Measurements from ENCODE around the gene COBL.

COBL gene

DNA sequence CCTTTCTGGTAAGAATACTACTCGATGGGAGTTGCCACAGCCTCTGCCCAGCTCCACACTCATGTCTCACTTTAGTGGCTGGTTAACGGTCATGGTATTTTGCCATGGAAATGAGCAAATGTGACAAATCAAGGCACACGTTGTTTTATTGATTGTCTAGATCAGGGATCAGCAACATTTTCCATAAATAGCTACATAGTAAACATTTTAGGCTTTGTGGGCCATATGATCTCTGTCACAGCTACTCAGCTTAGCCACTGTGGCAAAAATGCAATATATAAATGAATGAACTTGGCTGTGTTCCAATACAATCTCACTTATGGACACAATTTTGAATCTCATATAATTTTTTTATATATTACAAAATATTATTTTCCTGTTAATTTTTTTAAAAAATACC is 76.9 kb downstream of the COBL start:
- no peak for TF ChIP-seq EGR1 (IDR thresholded peaks at IDR 0.05)
- TF ChIP-seq NFIC (IDR thresholded peaks at IDR 0.05): no peak
- no peak for TF ChIP-seq YY1 (IDR thresholded peaks at IDR 0.05; ENCODE audit: low read depth)
- TF ChIP-seq CEBPB (IDR thresholded peaks at IDR 0.05): no peak
- TF ChIP-seq USF1 (IDR thresholded peaks at IDR 0.05): no peak
- TF ChIP-seq TCF12 (IDR thresholded peaks at IDR 0.05; ENCODE audit: low read depth): no peak
- TF ChIP-seq MAX (IDR thresholded peaks at IDR 0.05): no peak
- no peak for TF ChIP-seq ZBTB7A (IDR thresholded peaks at IDR 0.05; ENCODE audit: low read depth)
- TF ChIP-seq, protein P1, sequence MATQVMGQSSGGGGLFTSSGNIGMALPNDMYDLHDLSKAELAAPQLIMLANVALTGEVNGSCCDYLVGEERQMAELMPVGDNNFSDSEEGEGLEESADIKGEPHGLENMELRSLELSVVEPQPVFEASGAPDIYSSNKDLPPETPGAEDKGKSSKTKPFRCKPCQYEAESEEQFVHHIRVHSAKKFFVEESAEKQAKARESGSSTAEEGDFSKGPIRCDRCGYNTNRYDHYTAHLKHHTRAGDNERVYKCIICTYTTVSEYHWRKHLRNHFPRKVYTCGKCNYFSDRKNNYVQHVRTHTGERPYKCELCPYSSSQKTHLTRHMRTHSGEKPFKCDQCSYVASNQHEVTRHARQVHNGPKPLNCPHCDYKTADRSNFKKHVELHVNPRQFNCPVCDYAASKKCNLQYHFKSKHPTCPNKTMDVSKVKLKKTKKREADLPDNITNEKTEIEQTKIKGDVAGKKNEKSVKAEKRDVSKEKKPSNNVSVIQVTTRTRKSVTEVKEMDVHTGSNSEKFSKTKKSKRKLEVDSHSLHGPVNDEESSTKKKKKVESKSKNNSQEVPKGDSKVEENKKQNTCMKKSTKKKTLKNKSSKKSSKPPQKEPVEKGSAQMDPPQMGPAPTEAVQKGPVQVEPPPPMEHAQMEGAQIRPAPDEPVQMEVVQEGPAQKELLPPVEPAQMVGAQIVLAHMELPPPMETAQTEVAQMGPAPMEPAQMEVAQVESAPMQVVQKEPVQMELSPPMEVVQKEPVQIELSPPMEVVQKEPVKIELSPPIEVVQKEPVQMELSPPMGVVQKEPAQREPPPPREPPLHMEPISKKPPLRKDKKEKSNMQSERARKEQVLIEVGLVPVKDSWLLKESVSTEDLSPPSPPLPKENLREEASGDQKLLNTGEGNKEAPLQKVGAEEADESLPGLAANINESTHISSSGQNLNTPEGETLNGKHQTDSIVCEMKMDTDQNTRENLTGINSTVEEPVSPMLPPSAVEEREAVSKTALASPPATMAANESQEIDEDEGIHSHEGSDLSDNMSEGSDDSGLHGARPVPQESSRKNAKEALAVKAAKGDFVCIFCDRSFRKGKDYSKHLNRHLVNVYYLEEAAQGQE (IDR thresholded peaks at IDR 0.05; ENCODE audit: low read depth): no peak
- no peak for TF ChIP-seq TAF1 (IDR thresholded peaks at IDR 0.05; ENCODE audit: low read depth)
- no peak for TF ChIP-seq RAD21 (IDR thresholded peaks at IDR 0.05; ENCODE audit: low read depth)

DNA sequence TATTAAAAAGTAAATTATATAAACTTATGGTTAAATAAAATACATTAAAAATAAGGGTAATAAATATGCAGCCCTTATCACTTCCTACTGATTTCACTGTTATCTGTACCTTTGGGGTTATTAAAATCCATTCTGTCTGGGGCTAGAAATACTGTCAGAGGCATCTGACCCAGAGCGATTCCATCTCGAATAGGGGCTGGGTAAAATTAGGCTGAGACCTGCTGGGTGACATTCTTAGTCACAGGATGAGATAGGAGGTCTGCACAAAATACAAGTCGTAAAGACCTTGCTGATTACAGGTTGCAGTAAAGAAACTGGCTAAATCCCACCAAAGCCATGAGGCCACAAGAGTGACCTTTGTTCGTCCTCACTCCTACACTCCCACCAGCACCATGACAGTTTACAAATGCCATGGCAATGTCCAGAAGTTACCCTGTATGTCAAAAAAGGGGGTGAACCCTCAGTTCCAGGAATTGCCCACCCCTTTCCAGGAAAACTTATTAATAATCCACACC is 77.6 kb downstream of the COBL start:
- TF ChIP-seq YY1 (IDR thresholded peaks at IDR 0.05; ENCODE audit: low read depth) (no peak), RAD21 (IDR thresholded peaks at IDR 0.05; ENCODE audit: low read depth) (no peak), TEAD4 (IDR thresholded peaks at IDR 0.05) (no peak), CREB1 (IDR thresholded peaks at IDR 0.05; ENCODE audit: low read depth) (no peak), USF1 (IDR thresholded peaks at IDR 0.05) (no peak), FOXM1 (IDR thresholded peaks at IDR 0.05; ENCODE audit: borderline replicate concordance, low read depth) (no peak), TCF12 (IDR thresholded peaks at IDR 0.05; ENCODE audit: low read depth) (no peak), ZBTB7A (IDR thresholded peaks at IDR 0.05; ENCODE audit: low read depth) (no peak)

DNA sequence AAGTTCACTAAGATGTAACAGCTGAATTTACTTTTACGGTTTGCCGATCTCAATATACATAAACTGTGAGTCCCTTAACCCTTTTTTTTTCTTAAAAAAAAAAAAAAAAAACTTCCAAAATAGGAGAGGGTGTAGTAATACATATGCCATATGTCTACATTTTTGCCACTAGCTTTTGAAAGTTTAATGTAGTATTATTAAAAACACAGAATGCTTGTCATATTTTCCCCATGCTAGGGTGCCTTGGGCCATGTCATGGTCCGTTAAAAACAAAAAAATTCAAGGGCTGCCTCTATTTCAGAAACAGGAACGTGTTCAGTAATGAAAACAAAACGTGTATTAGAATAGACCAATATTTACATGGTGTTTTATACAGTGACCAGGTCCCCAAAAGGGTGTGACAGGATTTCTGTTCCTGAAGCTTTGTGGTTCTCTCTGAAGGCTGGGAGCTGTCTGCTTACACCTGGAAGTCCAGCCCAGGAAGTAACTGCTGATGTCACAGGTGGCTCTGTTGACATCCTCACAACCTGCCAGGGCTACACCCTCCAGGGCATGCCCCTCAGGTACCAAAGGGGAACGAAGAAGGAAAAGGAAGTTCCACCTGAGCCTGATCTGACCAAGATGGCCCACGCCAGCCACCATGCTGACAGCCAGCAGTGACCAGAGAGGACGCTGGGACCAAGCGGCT is 79.0 kb downstream of the COBL start:
- no peak for TF ChIP-seq EGR1 (IDR thresholded peaks at IDR 0.05)
- TF ChIP-seq, protein P1 (IDR thresholded peaks at IDR 0.05; ENCODE audit: low read depth): no peak
- no peak for TF ChIP-seq MAX (IDR thresholded peaks at IDR 0.05)
- no peak for TF ChIP-seq CREB1 (IDR thresholded peaks at IDR 0.05; ENCODE audit: low read depth)
- TF ChIP-seq TEAD4 (IDR thresholded peaks at IDR 0.05): no peak
- TF ChIP-seq TCF12 (IDR thresholded peaks at IDR 0.05; ENCODE audit: low read depth): no peak
- TF ChIP-seq TAF1 (IDR thresholded peaks at IDR 0.05; ENCODE audit: low read depth): no peak
- TF ChIP-seq FOXM1 (IDR thresholded peaks at IDR 0.05; ENCODE audit: borderline replicate concordance, low read depth): no peak
- no peak for TF ChIP-seq CEBPB (IDR thresholded peaks at IDR 0.05)
- no peak for TF ChIP-seq USF1 (IDR thresholded peaks at IDR 0.05)
- no peak for TF ChIP-seq EP300 (IDR thresholded peaks at IDR 0.05; ENCODE audit: borderline replicate concordance)
- no peak for TF ChIP-seq NFIC (IDR thresholded peaks at IDR 0.05)
- TF ChIP-seq YY1 (IDR thresholded peaks at IDR 0.05; ENCODE audit: low read depth): no peak
- no peak for TF ChIP-seq ZBTB7A (IDR thresholded peaks at IDR 0.05; ENCODE audit: low read depth)
- TF ChIP-seq RAD21 (IDR thresholded peaks at IDR 0.05; ENCODE audit: low read depth): no peak

DNA sequence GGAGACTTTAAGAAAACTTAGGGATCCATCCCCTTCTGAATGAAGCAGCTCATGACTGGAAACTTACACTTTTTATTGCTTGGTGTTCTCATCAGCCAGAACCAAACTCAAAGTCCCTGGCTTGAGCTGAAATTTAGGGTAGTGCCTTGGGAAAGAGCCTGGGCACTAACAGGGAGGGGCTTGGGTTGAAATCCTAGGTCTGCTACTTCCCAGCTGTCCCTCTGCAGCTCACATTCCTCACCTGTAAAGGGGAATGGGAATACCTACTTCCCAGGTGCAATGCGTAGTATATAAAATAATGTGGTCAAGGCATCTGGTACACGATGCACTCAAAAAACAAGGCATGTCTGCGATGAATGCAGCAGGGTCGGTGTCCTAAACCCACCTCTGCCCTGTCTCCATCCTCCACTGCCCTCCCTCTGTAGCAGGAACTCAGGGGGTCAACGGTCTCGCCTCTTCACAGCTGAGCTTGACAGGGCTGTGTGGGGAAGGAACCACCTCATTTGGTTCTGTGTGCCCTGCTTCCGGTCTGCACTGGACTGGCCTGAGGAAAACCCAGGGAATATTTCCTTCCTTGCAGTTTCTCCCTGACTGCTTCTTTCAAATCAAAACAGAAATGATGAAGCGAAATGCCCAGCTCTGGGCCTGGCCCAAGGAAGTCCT is 80.0 kb downstream of the COBL start:
- TF ChIP-seq CREB1 (IDR thresholded peaks at IDR 0.05; ENCODE audit: low read depth) (no peak), EP300 (IDR thresholded peaks at IDR 0.05; ENCODE audit: borderline replicate concordance) (no peak), YY1 (IDR thresholded peaks at IDR 0.05; ENCODE audit: low read depth) (no peak), EGR1 (IDR thresholded peaks at IDR 0.05) (no peak), USF1 (IDR thresholded peaks at IDR 0.05) (no peak), NFIC (IDR thresholded peaks at IDR 0.05) (no peak)
